IPS DF 4.7 (cell line): Measurements from ENCODE around the gene SLC25A23.

Experiments used
- DNase-seq: peaks from one replicate; pipeline ENCODE4 v3.0.0-alpha.2; 2013; ENCODE audit warnings: low spot score; ENCODE audit errors: extremely low read depth

The SLC25A23 gene

GRCh38 chr19:6481541-6482342 is 22.1 kb upstream of the SLC25A23 start, which contains the start of gene DENND1C:
Gene DENND1C, minus strand, starts transcription at chr19:6481787. Its CDS starts 92 bp downstream, at chr19:6481695.
- no peak for DNase-seq

- no peak for DNase-seq
Observed at GRCh38 chr19:6480848-6481415, 21.3 kb upstream of the SLC25A23 start.

GRCh38 chr19:6479836-6480398 is 20.3 kb upstream of the SLC25A23 start:
- no peak for DNase-seq

GRCh38 chr19:6478815-6479214 is 19.2 kb upstream of the SLC25A23 start:
- DNase-seq, result no peak

GRCh38 chr19:6476896-6477431 is 17.4 kb upstream of the SLC25A23 start:
- no peak for DNase-seq

- peak; percentile 78 for DNase-seq
Observed at GRCh38 chr19:6476155-6476895, 16.7 kb upstream of the SLC25A23 start.

- DNase-seq, result no peak
Observed at GRCh38 chr19:6475321-6476108, 15.9 kb upstream of the SLC25A23 start.

- no peak for DNase-seq
Observed at GRCh38 chr19:6473647-6474046, 14.1 kb upstream of the SLC25A23 start.

- DNase-seq, result no peak
Observed at GRCh38 chr19:6472713-6473112, 13.1 kb upstream of the SLC25A23 start.

GRCh38 chr19:6471076-6471475 is 11.5 kb upstream of the SLC25A23 start:
- DNase-seq, result no peak

- DNase-seq, result no peak
Observed at GRCh38 chr19:6470173-6470572, 10.6 kb upstream of the SLC25A23 start.

- no peak for DNase-seq
Observed at GRCh38 chr19:6467384-6467783, 7.8 kb upstream of the SLC25A23 start.

GRCh38 chr19:6466526-6467248 is 7.1 kb upstream of the SLC25A23 start:
- DNase-seq, result no peak

GRCh38 chr19:6465663-6466062 is 6.1 kb upstream of the SLC25A23 start:
- DNase-seq, result no peak

GRCh38 chr19:6465006-6465405 is 5.4 kb upstream of the SLC25A23 start:
- no peak for DNase-seq

- peak; percentile 87 for DNase-seq
Observed at GRCh38 chr19:6464070-6464873, 4.7 kb upstream of the SLC25A23 start, which contains the start of gene CRB3. Gene CRB3, plus strand, starts transcription at chr19:6464271. Its CDS starts 431 bp downstream, at chr19:6464702.

GRCh38 chr19:6460099-6460884 is 700 bp upstream of the SLC25A23 start:
- peak; percentile 79 for DNase-seq

GRCh38 chr19:6458695-6459261 is 814 bp downstream of the SLC25A23 start:
- no peak for DNase-seq
